ENCODE data around the gene MTMR12.

MTMR12 gene

DNA sequence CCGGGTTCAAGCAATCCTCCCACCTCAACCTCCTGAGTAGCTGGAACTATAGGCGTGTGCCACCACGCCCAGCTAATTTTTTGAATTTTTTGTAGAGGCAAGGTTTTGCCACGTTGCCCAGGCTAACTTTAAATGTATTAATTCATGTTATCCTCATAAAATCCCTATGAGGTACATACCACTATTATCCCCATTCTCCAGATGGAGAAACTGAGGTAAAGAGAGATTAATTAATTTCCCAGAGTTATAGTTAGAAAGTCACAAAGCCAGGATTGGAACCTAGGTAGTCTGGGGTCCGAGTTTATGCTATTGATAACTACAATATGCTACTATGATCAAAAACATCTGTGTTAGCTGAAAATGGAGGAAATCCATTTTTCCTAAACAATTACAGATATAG lies 106.7 kb downstream of the MTMR12 start:
- Histone ChIP-seq H3K4me1 (ENCODE audit: insufficient read depth, insufficient read length) (no peaks in the 10 kb centered on the region), H3K27me3 (ENCODE audit: insufficient read depth, insufficient read length) (no peaks in the 10 kb centered on the region), H3K4me3 (ENCODE audit: insufficient read length, low read depth) (no peak overlapping the region), H3K9me3 (ENCODE audit: insufficient read depth, low read length) (peaks cover 9% of the 10 kb centered on the region; the same call in 1 of the 2 replicates), H3K9ac (ENCODE audit: insufficient read length, low read depth) (no peak overlapping the region), H3K36me3 (ENCODE audit: insufficient read depth, insufficient read length, low read length) (no peaks in the 10 kb centered on the region)
- no peak for TF ChIP-seq ZNF274 (IDR thresholded peaks at IDR 0.05; ENCODE audit: low read depth, low read length)
- no peak for TF ChIP-seq SUZ12 (IDR thresholded peaks at IDR 0.05; ENCODE audit: extremely low read depth, insufficient read depth, insufficient read length)
- no peak for TF ChIP-seq YY1 (IDR thresholded peaks at IDR 0.05; ENCODE audit: insufficient read depth, insufficient read length)
- no peak for DNase-seq (ENCODE audit: low read depth, low spot score)

- Histone ChIP-seq H3K4me3 (ENCODE audit: insufficient read length, low read depth) (no peak overlapping the region), H3K9ac (ENCODE audit: insufficient read length, low read depth) (no peak overlapping the region), H3K36me3 (ENCODE audit: insufficient read depth, insufficient read length, low read length) (no peaks in the 10 kb centered on the region), H3K9me3 (ENCODE audit: insufficient read depth, low read length) (peaks cover 8% of the 10 kb centered on the region; the same call in 1 of the 2 replicates), H3K4me1 (ENCODE audit: insufficient read depth, insufficient read length) (no peaks in the 10 kb centered on the region), H3K27me3 (ENCODE audit: insufficient read depth, insufficient read length) (no peaks in the 10 kb centered on the region)
- no peak for DNase-seq (ENCODE audit: low read depth, low spot score)
- no peak for TF ChIP-seq YY1 (IDR thresholded peaks at IDR 0.05; ENCODE audit: insufficient read depth, insufficient read length)
- TF ChIP-seq SUZ12 (IDR thresholded peaks at IDR 0.05; ENCODE audit: extremely low read depth, insufficient read depth, insufficient read length) = no peak
- TF ChIP-seq ZNF274 (IDR thresholded peaks at IDR 0.05; ENCODE audit: low read depth, low read length) = no peak
Observed at GRCh38 chr5:32202394-32202793, 110.3 kb downstream of the MTMR12 start.

DNA sequence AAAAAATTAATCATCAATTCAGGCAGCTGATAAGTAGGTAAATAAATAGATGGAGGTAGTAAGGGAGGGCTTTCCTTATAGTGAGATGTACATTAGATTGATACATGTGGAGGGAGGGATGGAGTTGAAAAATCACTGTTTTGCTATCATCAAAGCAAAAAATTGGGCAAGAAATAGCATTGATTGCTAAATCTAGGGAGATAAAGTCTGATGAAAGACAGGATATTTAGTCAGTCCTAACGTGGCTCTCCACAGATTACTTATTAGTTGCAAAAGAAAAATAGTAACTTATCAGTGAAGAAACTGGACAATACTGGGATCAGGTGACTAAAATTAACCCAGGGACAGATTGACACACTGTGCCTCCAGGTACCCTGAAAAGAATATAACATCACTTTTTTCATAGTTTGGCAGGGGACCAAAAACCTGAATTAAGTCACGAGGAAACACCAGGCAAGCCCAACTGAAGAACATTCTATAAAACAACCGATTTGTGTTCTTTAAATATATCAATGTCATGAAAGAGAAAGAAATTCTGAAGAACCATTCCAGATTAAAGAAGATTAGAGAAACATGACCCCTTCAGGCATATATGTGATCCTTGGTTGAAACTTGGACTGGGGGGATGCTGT lies 111.5 kb downstream of the MTMR12 start:
- H3K36me3 ChIP-seq (ENCODE audit: insufficient read depth, insufficient read length, low read length) = no peaks in the 10 kb centered on the region
- no peak for DNase-seq (ENCODE audit: low read depth, low spot score)
- H3K27me3 ChIP-seq (ENCODE audit: insufficient read depth, insufficient read length) = no peaks in the 10 kb centered on the region
- no peaks in the 10 kb centered on the region for H3K4me1 ChIP-seq (ENCODE audit: insufficient read depth, insufficient read length)
- no peak overlapping the region for H3K4me3 ChIP-seq (ENCODE audit: insufficient read length, low read depth)
- no peaks in the 10 kb centered on the region for H3K9me3 ChIP-seq (ENCODE audit: insufficient read depth, low read length)
- H3K9ac ChIP-seq (ENCODE audit: insufficient read length, low read depth) = no peak overlapping the region
- no peak for TF ChIP-seq SUZ12 (IDR thresholded peaks at IDR 0.05; ENCODE audit: extremely low read depth, insufficient read depth, insufficient read length)
- no peak for TF ChIP-seq YY1 (IDR thresholded peaks at IDR 0.05; ENCODE audit: insufficient read depth, insufficient read length)
- no peak for TF ChIP-seq ZNF274 (IDR thresholded peaks at IDR 0.05; ENCODE audit: low read depth, low read length)

DNA sequence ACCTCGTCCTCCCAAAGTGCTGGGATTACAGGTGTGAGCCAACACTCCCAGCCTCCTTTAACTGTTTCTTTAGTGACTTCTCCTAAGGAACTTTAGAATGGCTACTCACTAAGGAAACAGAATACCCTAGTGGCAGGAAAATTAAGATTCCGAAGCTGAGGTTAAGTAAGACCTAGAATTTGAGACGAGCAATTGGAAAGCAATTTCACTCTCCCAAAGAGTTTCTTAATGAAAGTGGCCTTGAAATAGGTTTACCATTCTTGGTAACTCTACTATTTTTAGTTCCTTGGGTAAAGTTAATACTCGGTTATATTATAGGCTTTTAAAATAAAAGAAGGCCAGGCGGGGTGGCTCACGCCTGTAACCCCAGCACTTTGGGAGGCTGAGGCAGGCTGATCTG lies 115.7 kb downstream of the MTMR12 start:
- Histone ChIP-seq H3K4me1 (ENCODE audit: insufficient read depth, insufficient read length) (no peaks in the 10 kb centered on the region), H3K27me3 (ENCODE audit: insufficient read depth, insufficient read length) (no peaks in the 10 kb centered on the region), H3K36me3 (ENCODE audit: insufficient read depth, insufficient read length, low read length) (no peaks in the 10 kb centered on the region), H3K9ac (ENCODE audit: insufficient read length, low read depth) (no peak overlapping the region), H3K4me3 (ENCODE audit: insufficient read length, low read depth) (no peak overlapping the region), H3K9me3 (ENCODE audit: insufficient read depth, low read length) (no peaks in the 10 kb centered on the region)
- no peak for DNase-seq (ENCODE audit: low read depth, low spot score)
- TF ChIP-seq ZNF274 (IDR thresholded peaks at IDR 0.05; ENCODE audit: low read depth, low read length) = no peak
- no peak for TF ChIP-seq SUZ12 (IDR thresholded peaks at IDR 0.05; ENCODE audit: extremely low read depth, insufficient read depth, insufficient read length)
- TF ChIP-seq YY1 (IDR thresholded peaks at IDR 0.05; ENCODE audit: insufficient read depth, insufficient read length) = no peak

DNA sequence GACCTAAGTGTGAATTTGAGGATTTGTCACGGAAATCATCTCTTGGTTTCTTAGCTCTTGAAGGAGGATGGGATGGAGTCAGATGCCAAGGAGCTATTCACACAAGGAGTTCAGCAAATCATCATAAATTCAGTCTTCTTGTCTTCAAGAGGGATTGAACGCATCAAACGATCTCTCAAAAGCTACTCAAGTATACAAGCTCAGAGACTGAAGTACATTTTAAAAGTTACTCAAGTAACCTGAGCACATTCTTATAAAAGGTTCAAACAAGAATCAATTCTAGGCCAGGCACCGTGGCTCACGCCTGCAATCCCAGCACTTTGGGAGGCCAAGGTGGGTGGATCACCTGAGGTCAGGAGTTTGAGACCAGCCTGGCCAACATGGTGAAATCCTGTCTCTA lies 117.5 kb downstream of the MTMR12 start:
- TF ChIP-seq ZNF274 (IDR thresholded peaks at IDR 0.05; ENCODE audit: low read depth, low read length) = no peak
- no peak for TF ChIP-seq YY1 (IDR thresholded peaks at IDR 0.05; ENCODE audit: insufficient read depth, insufficient read length)
- no peak for TF ChIP-seq SUZ12 (IDR thresholded peaks at IDR 0.05; ENCODE audit: extremely low read depth, insufficient read depth, insufficient read length)
- H3K9ac ChIP-seq (ENCODE audit: insufficient read length, low read depth) = no peak overlapping the region
- H3K4me3 ChIP-seq (ENCODE audit: insufficient read length, low read depth) = no peak overlapping the region
- no peak for DNase-seq (ENCODE audit: low read depth, low spot score)
- H3K9me3 ChIP-seq (ENCODE audit: insufficient read depth, low read length) = no peaks in the 10 kb centered on the region
- no peaks in the 10 kb centered on the region for H3K27me3 ChIP-seq (ENCODE audit: insufficient read depth, insufficient read length)
- no peaks in the 10 kb centered on the region for H3K36me3 ChIP-seq (ENCODE audit: insufficient read depth, insufficient read length, low read length)
- no peaks in the 10 kb centered on the region for H3K4me1 ChIP-seq (ENCODE audit: insufficient read depth, insufficient read length)

DNA sequence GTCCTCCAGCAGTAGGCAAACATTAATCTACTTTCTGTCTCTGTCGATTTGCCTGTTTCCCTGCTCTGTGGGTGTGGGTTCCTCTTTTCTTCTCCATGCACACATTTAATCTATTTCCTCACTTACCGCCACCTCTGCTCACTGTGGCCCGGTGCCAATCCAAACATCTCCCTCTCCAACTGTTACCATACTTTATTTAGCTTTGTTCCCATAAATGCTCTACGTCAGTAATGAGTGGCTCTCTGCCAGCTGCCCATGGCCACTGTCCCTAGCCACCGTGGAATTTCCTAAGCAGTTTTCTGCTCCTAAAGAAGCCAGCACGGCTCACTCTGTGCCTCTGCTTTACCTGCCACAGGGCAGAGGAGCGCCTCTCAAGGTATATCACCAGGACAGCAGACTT lies 119.1 kb downstream of the MTMR12 start:
- no peak for DNase-seq (ENCODE audit: low read depth, low spot score)
- Histone ChIP-seq H3K4me1 (ENCODE audit: insufficient read depth, insufficient read length) (no peaks in the 10 kb centered on the region), H3K27me3 (ENCODE audit: insufficient read depth, insufficient read length) (no peaks in the 10 kb centered on the region), H3K9ac (ENCODE audit: insufficient read length, low read depth) (no peak overlapping the region), H3K36me3 (ENCODE audit: insufficient read depth, insufficient read length, low read length) (no peaks in the 10 kb centered on the region), H3K9me3 (ENCODE audit: insufficient read depth, low read length) (no peaks in the 10 kb centered on the region), H3K4me3 (ENCODE audit: insufficient read length, low read depth) (no peak overlapping the region)
- no peak for TF ChIP-seq ZNF274 (IDR thresholded peaks at IDR 0.05; ENCODE audit: low read depth, low read length)
- TF ChIP-seq YY1 (IDR thresholded peaks at IDR 0.05; ENCODE audit: insufficient read depth, insufficient read length) = no peak
- no peak for TF ChIP-seq SUZ12 (IDR thresholded peaks at IDR 0.05; ENCODE audit: extremely low read depth, insufficient read depth, insufficient read length)

- H3K4me3 ChIP-seq (ENCODE audit: insufficient read length, low read depth) = no peak overlapping the region
- H3K9ac ChIP-seq (ENCODE audit: insufficient read length, low read depth) = no peak overlapping the region
- no peaks in the 10 kb centered on the region for H3K36me3 ChIP-seq (ENCODE audit: insufficient read depth, insufficient read length, low read length)
- no peaks in the 10 kb centered on the region for H3K27me3 ChIP-seq (ENCODE audit: insufficient read depth, insufficient read length)
- H3K9me3 ChIP-seq (ENCODE audit: insufficient read depth, low read length) = no peaks in the 10 kb centered on the region
- DNase-seq (ENCODE audit: low read depth, low spot score) = no peak
- no peak for TF ChIP-seq YY1 (IDR thresholded peaks at IDR 0.05; ENCODE audit: insufficient read depth, insufficient read length)
- no peak for TF ChIP-seq SUZ12 (IDR thresholded peaks at IDR 0.05; ENCODE audit: extremely low read depth, insufficient read depth, insufficient read length)
- no peak for TF ChIP-seq ZNF274 (IDR thresholded peaks at IDR 0.05; ENCODE audit: low read depth, low read length)
- no peaks in the 10 kb centered on the region for H3K4me1 ChIP-seq (ENCODE audit: insufficient read depth, insufficient read length)
Observed at GRCh38 chr5:32190095-32190494, 122.6 kb downstream of the MTMR12 start.
